BE2C (cell line): Measurements from ENCODE around the gene ENGASE.

Source experiments
- DNase-seq: peaks from one replicate; pipeline ENCODE4 v3.0.0-alpha.2; 2020
- H3K27me3 ChIP-seq: fragments of 250-450 bp; sonication (Bioruptor Pico); 2 replicates; pipeline ENCODE4 v1.5.1; 2020; ENCODE audit warnings: mild to moderate bottlenecking
- H3K36me3 ChIP-seq: fragments of 250-450 bp; sonication (Bioruptor Pico); 2 replicates; pipeline ENCODE4 v1.5.1; 2020; ENCODE audit warnings: mild to moderate bottlenecking
- H3K4me1 ChIP-seq: fragments of 250-450 bp; sonication (Bioruptor Pico); 2 replicates; pipeline ENCODE4 v1.5.1; 2020
- H3K4me3 ChIP-seq: 2 replicates; pipeline ENCODE4 v1.5.1; 2011; ENCODE audit warnings: low read depth, low read length
- H3K9me3 ChIP-seq: fragments of 250-450 bp; sonication (Bioruptor Pico); 2 replicates; pipeline ENCODE4 v1.5.1; 2020
- CTCF ChIP-seq: IDR thresholded peaks from 2 replicates; pipeline ENCODE4 v1.5.1; 2012; ENCODE audit warnings: mild to moderate bottlenecking, low read depth, low read length

ENGASE gene

GRCh38 chr17:79096477-79096876, 21.9 kb downstream of the ENGASE start:
- H3K27me3 ChIP-seq: peaks cover 41% of the 10 kb centered on the region

GRCh38 chr17:79097226-79098055, 22.8 kb downstream of the ENGASE start:
- H3K27me3 ChIP-seq: peaks cover 49% of the 10 kb centered on the region
- no peaks in the 10 kb centered on the region for H3K9me3 ChIP-seq
- no peaks in the 10 kb centered on the region for H3K4me1 ChIP-seq
- no peak for DNase-seq
- no peak for TF ChIP-seq CTCF
- H3K4me3 ChIP-seq: no peak overlapping the region
- no peaks in the 10 kb centered on the region for H3K36me3 ChIP-seq

More at GRCh38 chr17:79096477-79096876, 21.9 kb downstream of the ENGASE start:
- Histone ChIP-seq H3K4me3 (no peak overlapping the region), H3K9me3 (no peaks in the 10 kb centered on the region), H3K36me3 (no peaks in the 10 kb centered on the region), H3K4me1 (no peaks in the 10 kb centered on the region)
- no peak for TF ChIP-seq CTCF
- DNase-seq: no peak

- TF ChIP-seq CTCF: no peak
- no peaks in the 10 kb centered on the region for H3K9me3 ChIP-seq
- H3K4me1 ChIP-seq: no peaks in the 10 kb centered on the region
- no peak for DNase-seq
- H3K27me3 ChIP-seq: peaks cover 51% of the 10 kb centered on the region
- H3K36me3 ChIP-seq: no peaks in the 10 kb centered on the region
- H3K4me3 ChIP-seq: no peak overlapping the region
These were observed 23.8 kb downstream of the ENGASE start for GRCh38 chr17:79098282-79098867.

GRCh38 chr17:79100405-79100804, 25.8 kb downstream of the ENGASE start:
- TF ChIP-seq CTCF: no peak
- H3K9me3 ChIP-seq: no peaks in the 10 kb centered on the region
- H3K27me3 ChIP-seq: peaks cover 51% of the 10 kb centered on the region
- no peak overlapping the region for H3K4me3 ChIP-seq
- H3K4me1 ChIP-seq: no peaks in the 10 kb centered on the region
- H3K36me3 ChIP-seq: no peaks in the 10 kb centered on the region
- no peak for DNase-seq

- Histone ChIP-seq H3K36me3 (no peaks in the 10 kb centered on the region), H3K4me3 (no peak overlapping the region), H3K4me1 (no peaks in the 10 kb centered on the region), H3K9me3 (no peaks in the 10 kb centered on the region), H3K27me3 (peaks cover 51% of the 10 kb centered on the region)
- DNase-seq: no peak
- TF ChIP-seq CTCF: no peak
These were observed 26.6 kb downstream of the ENGASE start for GRCh38 chr17:79101111-79101673.

- H3K4me3 ChIP-seq: no peak overlapping the region
- no peaks in the 10 kb centered on the region for H3K9me3 ChIP-seq
- DNase-seq: no peak
- H3K4me1 ChIP-seq: no peaks in the 10 kb centered on the region
- peaks cover 46% of the 10 kb centered on the region for H3K27me3 ChIP-seq
- no peak for TF ChIP-seq CTCF
- no peaks in the 10 kb centered on the region for H3K36me3 ChIP-seq
These were observed 27.6 kb downstream of the ENGASE start for GRCh38 chr17:79102214-79102613.
